ENCODE data around the gene MPZL1. TPM values are rescaled to one million over a fixed set of nuclear protein-coding genes. Genes with fewer than 3 reads are reported as not detected.
A peak's percentile ranks its signal among the peaks of the same experiment; 100 is the strongest.
"Not testable (repeated sequence)": the region's sequence is repeated elsewhere in the genome, so short reads cannot be mapped to it uniquely, and the experiment has no call there.

Gene MPZL1
- total RNA-seq, 1 experiment from 2014 or later = 52.1 TPM

- no peak for DNase-seq (ENCODE audit: low read depth)
Observed at GRCh38 chr1:167718914-167719691, 2.7 kb upstream of the MPZL1 start.

- not testable (repeated sequence) for DNase-seq (ENCODE audit: low read depth)
Observed at GRCh38 chr1:167719715-167720421, 1.9 kb upstream of the MPZL1 start.

- DNase-seq (ENCODE audit: low read depth) = peak; percentile 49
Observed at GRCh38 chr1:167720965-167721616, 691 bp upstream of the MPZL1 start.

GRCh38 chr1:167722152-167722869 lies 529 bp downstream of the MPZL1 start:
- peak; percentile 72 for DNase-seq (ENCODE audit: low read depth)

GRCh38 chr1:167722870-167723251 lies 1.1 kb downstream of the MPZL1 start:
- DNase-seq (ENCODE audit: low read depth) = no peak

- no peak for DNase-seq (ENCODE audit: low read depth)
Observed at GRCh38 chr1:167723707-167724323, 2.0 kb downstream of the MPZL1 start.

GRCh38 chr1:167726008-167726407 lies 4.2 kb downstream of the MPZL1 start:
- no peak for DNase-seq (ENCODE audit: low read depth)

- no peak for DNase-seq (ENCODE audit: low read depth)
Observed at GRCh38 chr1:167728818-167729410, 7.1 kb downstream of the MPZL1 start.

- no peak for DNase-seq (ENCODE audit: low read depth)
Observed at GRCh38 chr1:167734227-167734626, 12.4 kb downstream of the MPZL1 start.

- no peak for DNase-seq (ENCODE audit: low read depth)
Observed at GRCh38 chr1:167734841-167735240, 13.1 kb downstream of the MPZL1 start.

- DNase-seq (ENCODE audit: low read depth) = no peak
Observed at GRCh38 chr1:167737169-167737568, 15.4 kb downstream of the MPZL1 start.

- DNase-seq (ENCODE audit: low read depth) = no peak
Observed at GRCh38 chr1:167738158-167738557, 16.4 kb downstream of the MPZL1 start.

GRCh38 chr1:167739752-167740151 lies 18.0 kb downstream of the MPZL1 start:
- no peak for DNase-seq (ENCODE audit: low read depth)

- DNase-seq (ENCODE audit: low read depth) = not testable (repeated sequence)
Observed at GRCh38 chr1:167741103-167741502, 19.3 kb downstream of the MPZL1 start.

- DNase-seq (ENCODE audit: low read depth) = not testable (repeated sequence)
Observed at GRCh38 chr1:167742392-167743057, 20.7 kb downstream of the MPZL1 start.

GRCh38 chr1:167744901-167745300 lies 23.1 kb downstream of the MPZL1 start:
- no peak for DNase-seq (ENCODE audit: low read depth)

- no peak for DNase-seq (ENCODE audit: low read depth)
Observed at GRCh38 chr1:167746013-167746672, 24.4 kb downstream of the MPZL1 start.

- no peak for DNase-seq (ENCODE audit: low read depth)
Observed at GRCh38 chr1:167746988-167747655, 25.3 kb downstream of the MPZL1 start.

- DNase-seq (ENCODE audit: low read depth) = no peak
Observed at GRCh38 chr1:167747988-167748387, 26.2 kb downstream of the MPZL1 start.
